ENCODE data around the gene EFHC2.

GRCh38 chrX:44267116-44267515 is 76.4 kb downstream of the EFHC2 start:
- no peak for TF ChIP-seq CTCF (IDR thresholded peaks at IDR 0.05)
- no peak for TF ChIP-seq POLR2AphosphoS5 (IDR thresholded peaks at IDR 0.05)
- TF ChIP-seq POLR2A (IDR thresholded peaks at IDR 0.05) = no peak
- TF ChIP-seq EP300 (IDR thresholded peaks at IDR 0.05) = no peak

Data from suprapubic skin (tissue), 4 donors.